Fibroblast of lung (primary cell): ENCODE measurements around the gene TAGAP. TPM values are rescaled to one million over a fixed set of nuclear protein-coding genes. Genes with fewer than 3 reads are reported as not detected.

Source experiments
- DNase-seq, 2 donors: peaks; one replicate each; pipeline versions ENCODE4 v3.0.0 to v3.0.0-alpha.2; 2010; ENCODE audit warnings: low read depth in 2 of 2
- H2AFZ ChIP-seq: 2 replicates; pipeline ENCODE4 v1.5.1; 2012; ENCODE audit warnings: low read length, control low read depth, inconsistent platforms
- H3K27ac ChIP-seq: 2 replicates; pipeline ENCODE4 v1.5.1; 2011; ENCODE audit warnings: low read length, control low read depth; ENCODE audit not compliant: insufficient read depth
- H3K27me3 ChIP-seq: 2 replicates; pipeline ENCODE4 v1.5.1; 2011; ENCODE audit warnings: mild to moderate bottlenecking, low read length; ENCODE audit not compliant: control insufficient read depth, insufficient read depth
- H3K36me3 ChIP-seq: 2 replicates; pipeline ENCODE4 v1.5.1; 2011; ENCODE audit warnings: low read length; ENCODE audit not compliant: control insufficient read depth, insufficient read depth
- H3K4me1 ChIP-seq: 2 replicates; pipeline ENCODE4 v1.5.1; 2011; ENCODE audit warnings: low read length; ENCODE audit not compliant: control insufficient read depth, insufficient read depth; ENCODE audit errors: extremely low read depth
- H3K4me2 ChIP-seq: 2 replicates; pipeline ENCODE4 v1.5.1; 2011; ENCODE audit warnings: low read length, control low read depth; ENCODE audit not compliant: insufficient read depth; ENCODE audit errors: extremely low read depth
- H3K4me3 ChIP-seq, 4 experiments: fragments of 200-600 bp in 1 of 4; sonication (generic) in 1 of 4; replicated peaks in 1 of 4; 2 replicates each; pipeline ENCODE4 v1.5.1; 2011 to 2016; ENCODE audit warnings: low read length in 4 of 4, low read depth in 3 of 4, mild to moderate bottlenecking in 3 of 4, control low read depth in 2 of 4, inconsistent platforms in 1 of 4, mixed read lengths in 1 of 4; ENCODE audit not compliant: insufficient read depth in 1 of 4; ENCODE audit errors: control extremely low read depth in 1 of 4
- H3K79me2 ChIP-seq: 2 replicates; pipeline ENCODE4 v1.5.1; 2012; ENCODE audit warnings: mild to moderate bottlenecking, low read length, inconsistent platforms; ENCODE audit not compliant: control insufficient read depth, insufficient read depth
- H3K9ac ChIP-seq: 2 replicates; pipeline ENCODE4 v1.5.1; 2011; ENCODE audit warnings: mild to moderate bottlenecking, low read length, control low read depth; ENCODE audit not compliant: insufficient read depth
- H3K9me3 ChIP-seq: 2 replicates; pipeline ENCODE4 v1.5.1; 2012; ENCODE audit warnings: low read depth, low read length; ENCODE audit not compliant: control insufficient read depth, insufficient read depth
- H4K20me1 ChIP-seq: 2 replicates; pipeline ENCODE4 v1.5.1; 2011; ENCODE audit warnings: low read length; ENCODE audit not compliant: control insufficient read depth, insufficient read depth; ENCODE audit errors: extremely low read depth
- EZH2 ChIP-seq: IDR thresholded peaks from 2 replicates; pipeline ENCODE4 v1.5.1; 2012; ENCODE audit warnings: low read length, control low read depth, mild to moderate bottlenecking; ENCODE audit errors: missing control alignments
- polyA plus RNA-seq, 2 donors: library from polyadenylated mRNA; depleted of rRNA in 1 of 2; stranded (reverse) in 1 of 2; unstranded in 1 of 2; fragments of >200 nt; gene quantifications; 2 replicates each; pipeline ENCODE4 v1.2.1, GENCODE V29; 2011 to 2012; ENCODE audit warnings: missing spikeins in 1 of 2
- total RNA-seq: library from RNA; depleted of rRNA; stranded (reverse); fragments of >200 nt; gene quantifications from 2 replicates; pipeline ENCODE4 v1.2.1, GENCODE V29; 2014
- TF ChIP-seq, protein P1 (sequence below), 2 donors: IDR thresholded peaks in 1 of 2; conservative IDR thresholded peaks in 1 of 2; 1 replicate in 1 of 2; 2 replicates in 1 of 2; pipeline ENCODE4 v1.5.1; 2011 to 2012; ENCODE audit warnings: low read length in 2 of 2, control low read depth in 1 of 2, inconsistent platforms in 1 of 2, low read depth in 1 of 2, mild to moderate bottlenecking in 1 of 2

TAGAP gene
- total and polyA plus RNA-seq, 2 donors (not counting 1 experiment from before 2014, with no cell fraction given), result not detected

DNA sequence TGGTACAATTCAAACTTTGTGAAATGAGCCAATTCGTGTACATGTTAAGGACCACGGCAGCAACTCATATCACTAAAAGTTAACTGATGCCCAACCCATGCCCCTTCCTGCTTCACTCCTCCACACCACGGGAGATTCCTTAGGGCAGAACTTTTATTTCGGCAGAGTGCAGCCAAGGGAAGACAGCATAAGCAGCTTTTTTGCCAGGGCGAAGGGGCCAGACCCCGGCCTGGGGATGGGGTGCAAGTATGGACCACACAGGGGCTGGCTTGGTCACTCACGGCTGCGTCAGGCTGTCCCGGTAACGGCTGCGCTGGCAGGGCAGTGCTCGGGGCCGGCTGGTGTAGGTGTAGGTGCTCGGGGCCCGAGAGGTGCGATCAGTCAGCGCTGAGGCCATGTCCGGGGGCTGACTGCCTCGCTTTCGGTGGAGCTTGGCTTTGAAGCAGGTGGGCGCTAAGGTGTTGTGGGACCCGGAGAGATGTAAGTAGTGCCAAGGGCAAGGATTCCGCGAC is 45.6 kb downstream of the TAGAP start:
- Histone ChIP-seq H3K4me3 (peak overlapping the region; percentile 75 to 86 (median 85)), H3K9me3 (no peaks in the 10 kb centered on the region), H3K27ac (peak overlapping the region; percentile 74), H3K36me3 (no peaks in the 10 kb centered on the region), H3K4me1 (peaks cover 8% of the 10 kb centered on the region), H3K79me2 (no peaks in the 10 kb centered on the region), H4K20me1 (no peaks in the 10 kb centered on the region), H3K27me3 (no peaks in the 10 kb centered on the region), H2AFZ (peak overlapping the region; percentile 97), H3K9ac (peak overlapping the region; percentile 70), H3K4me2 (peak overlapping the region; percentile 98)
- peak in 1 of 2 donors; percentile 11 for DNase-seq
- TF ChIP-seq, protein P1, sequence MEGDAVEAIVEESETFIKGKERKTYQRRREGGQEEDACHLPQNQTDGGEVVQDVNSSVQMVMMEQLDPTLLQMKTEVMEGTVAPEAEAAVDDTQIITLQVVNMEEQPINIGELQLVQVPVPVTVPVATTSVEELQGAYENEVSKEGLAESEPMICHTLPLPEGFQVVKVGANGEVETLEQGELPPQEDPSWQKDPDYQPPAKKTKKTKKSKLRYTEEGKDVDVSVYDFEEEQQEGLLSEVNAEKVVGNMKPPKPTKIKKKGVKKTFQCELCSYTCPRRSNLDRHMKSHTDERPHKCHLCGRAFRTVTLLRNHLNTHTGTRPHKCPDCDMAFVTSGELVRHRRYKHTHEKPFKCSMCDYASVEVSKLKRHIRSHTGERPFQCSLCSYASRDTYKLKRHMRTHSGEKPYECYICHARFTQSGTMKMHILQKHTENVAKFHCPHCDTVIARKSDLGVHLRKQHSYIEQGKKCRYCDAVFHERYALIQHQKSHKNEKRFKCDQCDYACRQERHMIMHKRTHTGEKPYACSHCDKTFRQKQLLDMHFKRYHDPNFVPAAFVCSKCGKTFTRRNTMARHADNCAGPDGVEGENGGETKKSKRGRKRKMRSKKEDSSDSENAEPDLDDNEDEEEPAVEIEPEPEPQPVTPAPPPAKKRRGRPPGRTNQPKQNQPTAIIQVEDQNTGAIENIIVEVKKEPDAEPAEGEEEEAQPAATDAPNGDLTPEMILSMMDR (conservative IDR thresholded peaks at IDR 0.05 in 1 of 2, IDR thresholded peaks at IDR 0.05 in 1 of 2; ENCODE audit: low read depth in 1 of 2, low read length in 2 of 2), result no peak
- TF ChIP-seq EZH2, result no peak

DNA sequence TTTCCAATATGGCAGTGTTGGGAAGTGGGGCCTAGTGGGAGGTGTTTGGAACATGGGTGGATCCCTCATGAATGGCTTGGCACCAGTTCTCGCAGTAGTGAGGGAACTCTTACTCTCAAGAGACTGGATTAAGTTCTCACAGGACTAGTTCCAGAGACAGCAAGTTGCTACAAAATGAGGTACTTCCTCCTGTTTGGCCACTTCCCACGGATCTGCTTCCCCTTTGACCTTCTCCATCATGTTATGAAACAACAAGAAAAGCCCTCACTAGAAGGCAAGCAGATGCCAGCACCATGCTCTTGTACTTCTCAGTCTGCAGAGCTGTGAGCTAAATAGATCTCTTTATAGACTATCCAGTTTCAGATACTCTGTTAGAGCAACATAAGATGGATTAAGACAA is 47.9 kb downstream of the TAGAP start:
- DNase-seq, result no peak
- Histone ChIP-seq H3K79me2 (no peaks in the 10 kb centered on the region), H3K9me3 (no peaks in the 10 kb centered on the region), H3K4me3 (no peak overlapping the region), H2AFZ (no peak overlapping the region), H3K4me1 (peaks cover 8% of the 10 kb centered on the region), H3K9ac (no peak overlapping the region), H4K20me1 (no peaks in the 10 kb centered on the region), H3K36me3 (peaks cover 1% of the 10 kb centered on the region), H3K27me3 (no peaks in the 10 kb centered on the region), H3K4me2 (no peak overlapping the region), H3K27ac (no peak overlapping the region)
- no peak for TF ChIP-seq EZH2
- TF ChIP-seq, protein P1 (conservative IDR thresholded peaks at IDR 0.05 in 1 of 2, IDR thresholded peaks at IDR 0.05 in 1 of 2; ENCODE audit: low read depth in 1 of 2, low read length in 2 of 2), result no peak

DNA sequence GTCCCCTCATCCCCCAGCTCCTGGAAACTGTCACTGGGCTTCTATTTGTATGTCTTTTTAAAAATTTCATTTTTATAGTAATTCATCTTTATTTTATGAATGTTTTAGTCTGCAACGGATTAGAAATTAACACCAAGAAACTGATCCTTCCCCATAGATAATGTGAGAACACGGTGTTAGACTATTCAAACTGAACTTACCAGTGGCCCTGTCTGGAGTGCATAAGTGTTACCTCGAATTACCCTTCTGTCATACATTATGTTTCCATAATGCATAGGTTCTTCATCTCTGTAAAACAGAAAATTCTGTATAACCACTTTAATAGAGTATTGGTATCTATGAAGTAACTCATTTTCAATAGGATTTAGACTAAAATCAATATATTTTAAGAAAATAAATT is 51.2 kb downstream of the TAGAP start:
- Histone ChIP-seq H4K20me1 (no peaks in the 10 kb centered on the region), H3K4me3 (no peak overlapping the region), H3K4me1 (peaks cover 6% of the 10 kb centered on the region), H3K9ac (no peak overlapping the region), H2AFZ (no peak overlapping the region), H3K27me3 (no peaks in the 10 kb centered on the region), H3K9me3 (no peaks in the 10 kb centered on the region), H3K27ac (no peak overlapping the region), H3K36me3 (peaks cover 1% of the 10 kb centered on the region), H3K4me2 (no peak overlapping the region), H3K79me2 (no peaks in the 10 kb centered on the region)
- no peak for DNase-seq
- TF ChIP-seq, protein P1 (conservative IDR thresholded peaks at IDR 0.05 in 1 of 2, IDR thresholded peaks at IDR 0.05 in 1 of 2; ENCODE audit: low read depth in 1 of 2, low read length in 2 of 2), result no peak
- no peak for TF ChIP-seq EZH2
